Left hindlimb (tissue), 1 donor: ENCODE data around the gene TRPV2.

Source experiments
- DNase-seq: peaks from one replicate; pipeline ENCODE4 v3.0.0-alpha.2; 2018

TRPV2 gene

GRCh38 chr17:16406742-16407674 lies 8.4 kb upstream of the TRPV2 start:
- peak; percentile 64 for DNase-seq

GRCh38 chr17:16407911-16408588 lies 7.3 kb upstream of the TRPV2 start:
- DNase-seq: no peak

GRCh38 chr17:16417399-16417798 lies 2.0 kb downstream of the TRPV2 start:
- DNase-seq: no peak

- DNase-seq: no peak
These were observed 2.7 kb downstream of the TRPV2 start for GRCh38 chr17:16417896-16418684.

- no peak for DNase-seq
These were observed 3.3 kb downstream of the TRPV2 start for GRCh38 chr17:16418685-16419068.

- DNase-seq: no peak
These were observed 3.9 kb downstream of the TRPV2 start for GRCh38 chr17:16419074-16419928.

GRCh38 chr17:16419929-16420271 lies 4.5 kb downstream of the TRPV2 start:
- peak; percentile 56 for DNase-seq

- DNase-seq: no peak
These were observed 7.0 kb downstream of the TRPV2 start for GRCh38 chr17:16422416-16422815.

GRCh38 chr17:16423226-16423872 lies 8.0 kb downstream of the TRPV2 start:
- no peak for DNase-seq

GRCh38 chr17:16425202-16425601 lies 9.8 kb downstream of the TRPV2 start:
- DNase-seq: no peak

- no peak for DNase-seq
These were observed 10.6 kb downstream of the TRPV2 start for GRCh38 chr17:16425698-16426659.

- no peak for DNase-seq
These were observed 11.6 kb downstream of the TRPV2 start for GRCh38 chr17:16427020-16427419.

- peak; percentile 63 for DNase-seq
These were observed 12.9 kb downstream of the TRPV2 start for GRCh38 chr17:16428098-16428882.

GRCh38 chr17:16429083-16429482 lies 13.7 kb downstream of the TRPV2 start:
- no peak for DNase-seq

- no peak for DNase-seq
These were observed 15.3 kb downstream of the TRPV2 start for GRCh38 chr17:16430650-16431049.

GRCh38 chr17:16432017-16432416 lies 16.6 kb downstream of the TRPV2 start:
- peak; percentile 20 for DNase-seq

- no peak for DNase-seq
These were observed 18.1 kb downstream of the TRPV2 start for GRCh38 chr17:16433514-16433913.

GRCh38 chr17:16434662-16435061 lies 19.3 kb downstream of the TRPV2 start:
- no peak for DNase-seq

- no peak for DNase-seq
These were observed 20.8 kb downstream of the TRPV2 start for GRCh38 chr17:16435925-16436886.
